Osteoblast (primary cell): ENCODE measurements around the gene CREB5. TPM values are rescaled to one million over a fixed set of nuclear protein-coding genes. Genes with fewer than 3 reads are reported as not detected.

ENCODE experiments used
- DNase-seq: peaks from one replicate; pipeline ENCODE4 v3.0.0; 2011; ENCODE audit warnings: low spot score, mixed read lengths; ENCODE audit not compliant: insufficient read length; ENCODE audit errors: missing footprints
- H2AFZ ChIP-seq: 2 replicates; pipeline ENCODE4 v1.6.0; 2011; ENCODE audit warnings: mild to moderate bottlenecking, low read length
- H3K27ac ChIP-seq: 2 replicates; pipeline ENCODE4 v1.5.1; 2011; ENCODE audit warnings: mild to moderate bottlenecking, low read depth, low read length, moderate library complexity
- H3K27me3 ChIP-seq: 2 replicates; pipeline ENCODE4 v1.6.0; 2012; ENCODE audit warnings: mild to moderate bottlenecking, control low read depth, inconsistent platforms, low read length, moderate library complexity; ENCODE audit not compliant: insufficient read depth
- H3K36me3 ChIP-seq: 2 replicates; pipeline ENCODE4 v1.5.1; 2011; ENCODE audit warnings: mild to moderate bottlenecking, low read length, control low read depth, moderate library complexity; ENCODE audit not compliant: insufficient read depth
- H3K4me1 ChIP-seq: 2 replicates; pipeline ENCODE4 v1.5.1; 2011; ENCODE audit warnings: mild to moderate bottlenecking, low read length, control low read depth, moderate library complexity; ENCODE audit not compliant: insufficient read depth
- H3K4me2 ChIP-seq: 2 replicates; pipeline ENCODE4 v1.6.0; 2011; ENCODE audit warnings: mild to moderate bottlenecking, low read length; ENCODE audit not compliant: insufficient read depth
- H3K4me3 ChIP-seq: fragments of 200-600 bp; sonication (generic); 3 replicates; pipeline ENCODE4 v1.5.1; 2012; ENCODE audit warnings: mild to moderate bottlenecking, low read length, inconsistent platforms; ENCODE audit not compliant: insufficient read depth
- H3K79me2 ChIP-seq: 2 replicates; pipeline ENCODE4 v1.6.0; 2012; ENCODE audit warnings: mild to moderate bottlenecking, low read length, control low read depth, inconsistent platforms; ENCODE audit not compliant: insufficient read depth
- H3K9me3 ChIP-seq: 2 replicates; pipeline ENCODE4 v1.5.1; 2011; ENCODE audit warnings: low read depth, low read length, control low read depth
- H4K20me1 ChIP-seq: 2 replicates; pipeline ENCODE4 v1.6.0; 2012; ENCODE audit warnings: mild to moderate bottlenecking, low read length, control low read depth; ENCODE audit not compliant: insufficient read depth
- total RNA-seq: library from RNA; depleted of rRNA; stranded (reverse); fragments of >200 nt; gene quantifications from 2 replicates; pipeline ENCODE4 v1.2.3, GENCODE V29; 2012
- TF ChIP-seq, protein P1 (sequence below): IDR thresholded peaks from 2 replicates; pipeline ENCODE4 v1.5.1; 2011; ENCODE audit warnings: mild to moderate bottlenecking, low read depth, low read length, moderate library complexity; ENCODE audit errors: extremely low read depth

Gene CREB5
- total RNA-seq, 1 donor, result 5.1 TPM

DNA sequence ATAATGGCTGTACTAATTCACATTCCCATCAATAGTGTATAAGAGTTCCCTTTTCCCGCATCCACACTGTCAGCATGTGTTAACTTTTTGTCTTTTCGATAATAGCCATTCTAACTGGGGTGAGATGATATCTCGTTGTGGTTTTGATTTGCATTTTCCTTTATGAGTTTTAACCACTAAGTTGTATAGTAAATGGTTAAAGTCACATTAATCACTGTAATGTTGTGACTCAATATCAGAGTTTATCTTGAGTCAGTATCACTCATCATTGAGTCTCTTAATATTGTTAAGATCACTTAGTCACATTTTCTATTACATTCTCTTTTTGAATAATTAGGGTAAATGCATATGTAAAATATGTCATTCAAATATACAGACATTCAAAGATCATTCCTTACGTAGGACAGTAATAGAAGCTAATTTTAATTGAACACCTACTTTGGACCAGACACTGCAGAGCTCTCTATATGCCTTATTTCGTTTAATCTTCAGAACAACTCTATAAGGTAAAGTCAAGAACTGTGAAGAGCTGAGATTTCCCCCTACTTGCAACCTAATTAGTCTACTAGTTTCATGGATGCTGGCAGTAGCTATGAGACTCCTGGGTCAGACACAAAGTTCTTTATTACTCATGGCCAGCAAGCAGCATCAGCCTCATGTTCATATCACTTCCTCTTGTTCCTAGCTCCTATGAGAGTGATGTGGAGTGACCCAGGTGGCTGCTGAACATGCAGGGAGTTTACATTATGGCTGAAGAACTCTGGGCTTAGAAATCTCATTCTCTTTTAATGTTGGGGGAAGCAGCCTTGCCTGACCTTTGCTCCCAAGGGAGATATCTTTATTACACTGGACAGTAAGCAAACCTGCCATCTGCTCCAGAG is 30.5 kb downstream of the CREB5 start:
- TF ChIP-seq, protein P1, sequence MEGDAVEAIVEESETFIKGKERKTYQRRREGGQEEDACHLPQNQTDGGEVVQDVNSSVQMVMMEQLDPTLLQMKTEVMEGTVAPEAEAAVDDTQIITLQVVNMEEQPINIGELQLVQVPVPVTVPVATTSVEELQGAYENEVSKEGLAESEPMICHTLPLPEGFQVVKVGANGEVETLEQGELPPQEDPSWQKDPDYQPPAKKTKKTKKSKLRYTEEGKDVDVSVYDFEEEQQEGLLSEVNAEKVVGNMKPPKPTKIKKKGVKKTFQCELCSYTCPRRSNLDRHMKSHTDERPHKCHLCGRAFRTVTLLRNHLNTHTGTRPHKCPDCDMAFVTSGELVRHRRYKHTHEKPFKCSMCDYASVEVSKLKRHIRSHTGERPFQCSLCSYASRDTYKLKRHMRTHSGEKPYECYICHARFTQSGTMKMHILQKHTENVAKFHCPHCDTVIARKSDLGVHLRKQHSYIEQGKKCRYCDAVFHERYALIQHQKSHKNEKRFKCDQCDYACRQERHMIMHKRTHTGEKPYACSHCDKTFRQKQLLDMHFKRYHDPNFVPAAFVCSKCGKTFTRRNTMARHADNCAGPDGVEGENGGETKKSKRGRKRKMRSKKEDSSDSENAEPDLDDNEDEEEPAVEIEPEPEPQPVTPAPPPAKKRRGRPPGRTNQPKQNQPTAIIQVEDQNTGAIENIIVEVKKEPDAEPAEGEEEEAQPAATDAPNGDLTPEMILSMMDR, result no peak
- Histone ChIP-seq H3K36me3 (no peaks in the 10 kb centered on the region), H3K4me1 (no peaks in the 10 kb centered on the region), H2AFZ (no peak overlapping the region), H3K79me2 (no peaks in the 10 kb centered on the region), H4K20me1 (no peaks in the 10 kb centered on the region), H3K4me2 (no peak overlapping the region), H3K27me3 (no peaks in the 10 kb centered on the region), H3K9me3 (no peaks in the 10 kb centered on the region), H3K4me3 (no peak overlapping the region), H3K27ac (no peak overlapping the region)
- no peak for DNase-seq

DNA sequence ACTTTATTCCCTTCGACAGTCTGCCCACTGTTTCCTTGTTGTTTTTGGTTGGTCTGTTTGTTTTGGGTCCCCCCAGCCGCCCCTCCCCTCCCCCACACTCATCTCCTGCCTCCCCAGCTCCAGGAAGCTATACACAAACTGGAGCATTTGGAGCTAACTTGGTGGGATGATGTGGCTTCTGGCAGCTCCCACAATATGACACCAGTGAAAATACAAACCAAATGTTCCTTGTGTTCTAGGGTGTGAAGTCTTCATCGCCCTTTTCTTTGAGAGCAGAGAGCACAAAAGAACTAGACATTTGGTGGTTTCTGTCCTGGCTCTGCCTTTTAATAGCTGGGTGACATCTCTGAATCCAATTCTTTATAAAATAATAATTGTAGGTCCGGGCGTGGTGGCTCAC is 33.8 kb downstream of the CREB5 start:
- Histone ChIP-seq H3K27me3 (no peaks in the 10 kb centered on the region), H3K79me2 (no peaks in the 10 kb centered on the region), H3K4me3 (no peak overlapping the region), H3K4me2 (no peak overlapping the region), H3K27ac (no peak overlapping the region), H4K20me1 (no peaks in the 10 kb centered on the region), H2AFZ (no peak overlapping the region), H3K36me3 (no peaks in the 10 kb centered on the region), H3K4me1 (no peaks in the 10 kb centered on the region), H3K9me3 (no peaks in the 10 kb centered on the region)
- TF ChIP-seq, protein P1, result no peak
- no peak for DNase-seq

DNA sequence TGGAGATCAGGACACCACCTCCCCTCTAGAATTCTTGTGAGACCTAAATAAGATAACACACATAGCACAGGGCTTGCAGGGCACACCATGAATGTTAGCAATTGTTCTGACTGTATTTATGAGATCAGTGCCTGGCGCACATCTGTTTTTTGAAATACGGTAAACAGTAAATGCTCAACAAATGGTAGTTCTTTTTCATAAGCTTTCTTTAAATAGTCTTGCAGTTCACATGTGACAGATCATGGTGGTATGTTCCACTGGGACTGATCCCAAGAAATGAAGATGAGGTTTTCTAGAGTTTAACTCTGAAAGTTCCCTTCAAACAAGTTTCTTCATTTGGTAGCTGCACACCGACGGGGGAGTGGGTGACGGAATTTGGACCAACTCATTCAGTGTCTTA is 34.8 kb downstream of the CREB5 start:
- Histone ChIP-seq H3K4me3 (no peak overlapping the region), H4K20me1 (no peaks in the 10 kb centered on the region), H3K4me2 (no peak overlapping the region), H3K9me3 (no peaks in the 10 kb centered on the region), H3K79me2 (no peaks in the 10 kb centered on the region), H3K27me3 (no peaks in the 10 kb centered on the region), H3K4me1 (no peaks in the 10 kb centered on the region), H2AFZ (no peak overlapping the region), H3K36me3 (no peaks in the 10 kb centered on the region), H3K27ac (no peak overlapping the region)
- DNase-seq, result no peak
- TF ChIP-seq, protein P1, result no peak

DNA sequence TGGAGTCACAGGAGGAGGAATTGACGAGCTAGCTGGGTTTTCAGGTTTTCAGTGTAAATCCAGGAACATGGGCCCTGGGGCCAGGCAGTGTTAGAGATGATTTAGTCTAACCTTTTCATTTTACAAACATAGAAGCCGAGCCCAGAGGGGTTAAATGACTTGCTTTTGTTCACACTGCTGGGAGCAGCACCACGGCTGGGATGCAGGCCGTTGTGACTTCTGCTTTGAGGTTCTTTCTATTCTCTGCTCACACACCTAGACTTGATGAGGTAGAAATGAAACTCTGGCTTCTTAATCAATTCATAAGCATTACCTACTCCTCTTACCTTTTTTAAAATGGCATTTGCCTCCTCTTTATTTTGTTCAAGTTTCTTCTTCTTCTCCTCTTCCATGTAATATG is 36.4 kb downstream of the CREB5 start:
- no peaks in the 10 kb centered on the region for H3K79me2 ChIP-seq
- no peak for DNase-seq
- H3K36me3 ChIP-seq, result no peaks in the 10 kb centered on the region
- H3K4me1 ChIP-seq, result no peaks in the 10 kb centered on the region
- TF ChIP-seq, protein P1, result no peak
- H3K27me3 ChIP-seq, result no peaks in the 10 kb centered on the region
- H3K4me3 ChIP-seq, result no peak overlapping the region
- no peaks in the 10 kb centered on the region for H3K9me3 ChIP-seq
- no peaks in the 10 kb centered on the region for H4K20me1 ChIP-seq
- no peak overlapping the region for H2AFZ ChIP-seq
- no peak overlapping the region for H3K27ac ChIP-seq
- no peak overlapping the region for H3K4me2 ChIP-seq
